GM18507 (cell line): ENCODE measurements around the gene CPN1.
"Not testable (repeated sequence)": the region's sequence is repeated elsewhere in the genome, so short reads cannot be mapped to it uniquely, and the experiment has no call there.

Experiments
- DNase-seq: peaks from one replicate; pipeline ENCODE4 v3.0.0; 2011; ENCODE audit warnings: low read depth; ENCODE audit not compliant: insufficient read length; ENCODE audit errors: extremely low spot score
- FAIRE-seq: peaks from 2 replicates; lab custom pipeline; 2011; peaks lifted over from hg19 to GRCh38; lab: Jason Lieb, UNC

CPN1 gene

DNA sequence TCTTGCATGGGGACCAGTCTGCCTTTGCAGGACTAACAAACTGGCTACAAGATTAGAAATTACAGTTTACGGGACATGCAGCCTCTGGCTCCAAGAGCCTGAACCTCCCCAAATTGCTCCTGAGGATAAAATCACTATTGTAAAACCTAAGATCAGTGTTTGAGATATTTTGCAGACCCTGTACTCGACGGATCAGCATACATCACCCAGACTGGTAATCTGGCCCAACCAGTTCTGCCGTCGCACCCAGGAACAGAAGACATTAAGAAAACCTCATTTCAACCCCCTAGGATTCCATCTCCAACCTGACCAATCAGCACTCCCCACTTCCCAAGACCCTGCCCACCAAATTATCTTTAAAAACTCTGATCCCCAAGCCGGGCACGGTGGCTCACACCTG, 44.8 kb downstream of the CPN1 start:
- FAIRE-seq, result no peak
- no peak for DNase-seq

DNA sequence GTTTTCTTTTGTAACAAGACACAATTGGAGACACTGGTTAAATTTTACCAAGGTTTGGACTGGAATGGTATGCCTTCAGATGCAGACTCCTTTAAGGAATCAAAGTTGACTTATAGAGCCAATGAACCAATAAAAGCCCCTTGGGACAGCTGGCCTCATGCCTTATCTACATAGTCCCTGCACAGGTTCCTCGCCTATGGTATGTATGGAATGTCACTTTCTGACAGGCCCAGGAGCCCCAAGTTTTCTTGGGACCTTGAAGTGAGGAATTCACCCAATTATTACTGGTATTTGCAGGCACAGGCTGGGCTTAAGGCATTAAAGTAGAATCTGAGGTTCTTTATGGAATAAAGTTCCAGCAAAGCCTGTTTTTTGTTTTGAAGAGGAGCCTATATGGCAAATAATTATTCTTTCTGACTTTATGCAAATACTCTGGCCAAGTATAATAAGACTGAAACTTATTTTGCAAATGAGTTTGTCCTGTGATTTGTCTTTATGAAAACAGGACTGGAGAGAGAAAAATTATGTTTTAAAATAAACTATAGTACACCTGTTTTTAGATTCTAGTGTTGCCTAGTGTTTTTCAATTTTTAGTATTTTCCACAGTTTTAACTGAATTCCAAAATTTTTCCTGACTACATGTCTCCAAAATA, 47.8 kb downstream of the CPN1 start:
- DNase-seq (no peak), FAIRE-seq (peak; percentile 24)

GRCh38 chr10:100027416-100027815, 54.3 kb downstream of the CPN1 start:
- FAIRE-seq (no peak), DNase-seq (no peak)

DNA sequence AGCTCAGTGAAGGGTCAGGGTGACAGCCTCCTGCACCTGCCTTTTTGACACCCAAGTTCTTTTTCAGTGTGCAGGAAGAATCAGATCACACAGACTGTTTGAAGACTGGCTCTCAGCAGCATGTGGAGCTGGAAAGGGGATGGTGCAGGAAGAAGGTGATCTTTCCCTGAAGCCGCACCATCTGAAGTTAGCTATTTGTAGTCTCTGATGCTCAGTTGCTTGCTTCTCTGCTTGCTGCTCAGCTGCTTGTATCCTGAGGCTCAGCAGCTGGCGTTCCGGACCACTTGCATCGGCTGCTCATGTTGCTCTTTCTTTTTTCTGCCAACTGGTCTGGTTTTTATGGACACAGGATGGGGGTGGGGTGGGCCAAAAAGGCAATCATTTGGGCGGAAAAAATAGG, 56.1 kb downstream of the CPN1 start:
- no peak for DNase-seq
- no peak for FAIRE-seq

- FAIRE-seq (no peak), DNase-seq (no peak)
These were observed 56.9 kb downstream of the CPN1 start for GRCh38 chr10:100024748-100025147.

- DNase-seq (no peak), FAIRE-seq (no peak)
These were observed 59.3 kb downstream of the CPN1 start for GRCh38 chr10:100022403-100022802.

DNA sequence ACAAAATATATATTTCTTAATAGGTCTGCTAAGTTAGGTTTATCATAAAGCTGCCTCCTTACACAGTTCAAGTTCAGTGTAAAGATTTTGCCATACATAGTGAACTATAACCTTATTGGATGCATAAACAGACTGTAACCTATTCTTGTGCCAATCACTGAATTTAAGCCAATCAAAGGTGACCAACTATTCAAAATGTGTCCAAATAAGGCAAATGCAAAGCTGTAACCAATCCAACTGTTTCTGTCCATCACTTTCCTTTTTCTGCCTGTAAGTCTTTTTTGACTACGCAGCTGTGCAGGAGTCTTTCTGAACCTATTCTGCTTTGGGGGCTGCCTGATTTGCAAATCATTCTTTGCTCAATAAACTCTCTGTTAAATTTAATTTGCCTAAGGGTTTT, 60.3 kb downstream of the CPN1 start:
- peak; percentile 83 for FAIRE-seq
- DNase-seq, result no peak

- no peak for DNase-seq
- FAIRE-seq, result no peak
These were observed 60.8 kb downstream of the CPN1 start for GRCh38 chr10:100020886-100021253.

DNA sequence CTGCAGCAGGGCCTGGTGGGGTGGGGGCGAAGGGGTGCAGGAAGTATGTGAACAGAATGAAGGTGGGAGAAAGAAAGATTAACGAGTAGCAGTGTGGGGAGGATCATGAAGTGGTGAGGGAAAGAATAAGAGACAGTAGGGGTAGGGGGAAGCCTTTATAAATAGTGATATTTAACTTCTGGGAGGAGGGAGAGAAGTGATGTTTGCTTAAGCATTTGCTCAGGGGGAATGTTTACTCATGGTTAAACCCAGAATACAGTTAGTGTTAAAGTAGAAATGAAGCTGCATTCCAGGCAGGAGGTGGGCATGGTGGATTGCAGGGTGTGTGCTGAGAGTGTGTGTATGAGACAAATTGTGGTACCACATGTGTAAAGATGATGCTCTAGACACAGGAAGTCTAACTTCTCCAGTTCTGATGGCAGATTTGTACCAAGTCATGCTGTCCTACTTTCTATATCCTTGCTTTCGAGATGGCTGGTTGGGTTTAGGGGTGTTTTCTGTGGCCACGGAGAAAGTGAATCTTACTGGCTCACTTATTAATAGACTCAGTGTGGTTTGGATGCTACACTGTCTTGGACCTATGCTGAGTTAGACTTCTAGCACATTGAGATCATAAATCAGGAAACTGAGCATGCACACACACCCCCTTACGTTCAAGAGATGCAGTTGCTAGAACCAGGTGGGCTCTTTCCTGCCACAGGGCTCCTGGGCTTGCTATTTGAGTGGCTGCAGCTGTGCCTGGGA, 61.4 kb downstream of the CPN1 start:
- peak; percentile 39 for DNase-seq
- FAIRE-seq, result peak; percentile 91

GRCh38 chr10:100019787-100020141, 61.9 kb downstream of the CPN1 start:
- FAIRE-seq, result no peak
- no peak for DNase-seq

GRCh38 chr10:100014071-100014762, 67.5 kb downstream of the CPN1 start:
- peak; percentile 95 for FAIRE-seq
- peak; percentile 32 for DNase-seq

DNA sequence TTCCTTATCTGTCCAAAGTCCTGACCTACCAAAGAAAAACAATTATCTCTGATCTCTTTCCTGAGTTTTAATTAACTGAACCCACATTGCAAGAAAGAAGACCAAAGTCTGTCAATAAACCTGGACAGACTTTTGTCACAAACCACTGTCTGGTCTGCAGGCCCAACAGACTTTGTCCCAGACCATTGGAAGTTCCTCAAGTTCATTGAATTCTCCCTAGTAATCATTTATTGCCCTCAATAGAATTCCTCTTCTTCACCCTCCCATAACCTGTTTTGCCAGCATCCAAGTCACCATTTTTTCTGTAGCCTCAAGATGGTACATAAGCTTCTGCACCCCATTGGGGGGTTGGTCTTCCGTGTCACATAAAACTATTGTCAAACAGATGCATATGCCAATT, 68.0 kb downstream of the CPN1 start:
- no peak for FAIRE-seq
- no peak for DNase-seq

DNA sequence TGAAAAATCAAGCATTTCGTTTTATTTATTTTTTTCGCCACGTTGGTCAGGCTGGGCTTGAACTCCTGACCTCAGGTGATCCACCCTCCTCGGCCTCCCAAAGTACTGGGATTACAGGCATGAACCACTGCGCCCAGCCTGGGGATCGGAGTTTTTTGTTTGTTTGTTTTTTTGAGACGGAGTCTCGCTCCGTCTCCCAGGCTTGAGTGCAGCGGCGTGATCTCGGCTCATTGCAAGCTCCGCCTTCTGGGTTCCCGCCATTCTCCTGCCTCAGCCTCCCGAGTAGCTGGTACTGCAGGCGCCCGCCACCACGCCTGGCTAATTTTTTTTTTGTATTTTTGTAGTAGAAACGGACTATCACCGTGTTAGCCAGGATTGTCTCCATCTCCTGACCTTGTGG, 69.8 kb downstream of the CPN1 start:
- DNase-seq, FAIRE-seq: not testable (repeated sequence)

DNA sequence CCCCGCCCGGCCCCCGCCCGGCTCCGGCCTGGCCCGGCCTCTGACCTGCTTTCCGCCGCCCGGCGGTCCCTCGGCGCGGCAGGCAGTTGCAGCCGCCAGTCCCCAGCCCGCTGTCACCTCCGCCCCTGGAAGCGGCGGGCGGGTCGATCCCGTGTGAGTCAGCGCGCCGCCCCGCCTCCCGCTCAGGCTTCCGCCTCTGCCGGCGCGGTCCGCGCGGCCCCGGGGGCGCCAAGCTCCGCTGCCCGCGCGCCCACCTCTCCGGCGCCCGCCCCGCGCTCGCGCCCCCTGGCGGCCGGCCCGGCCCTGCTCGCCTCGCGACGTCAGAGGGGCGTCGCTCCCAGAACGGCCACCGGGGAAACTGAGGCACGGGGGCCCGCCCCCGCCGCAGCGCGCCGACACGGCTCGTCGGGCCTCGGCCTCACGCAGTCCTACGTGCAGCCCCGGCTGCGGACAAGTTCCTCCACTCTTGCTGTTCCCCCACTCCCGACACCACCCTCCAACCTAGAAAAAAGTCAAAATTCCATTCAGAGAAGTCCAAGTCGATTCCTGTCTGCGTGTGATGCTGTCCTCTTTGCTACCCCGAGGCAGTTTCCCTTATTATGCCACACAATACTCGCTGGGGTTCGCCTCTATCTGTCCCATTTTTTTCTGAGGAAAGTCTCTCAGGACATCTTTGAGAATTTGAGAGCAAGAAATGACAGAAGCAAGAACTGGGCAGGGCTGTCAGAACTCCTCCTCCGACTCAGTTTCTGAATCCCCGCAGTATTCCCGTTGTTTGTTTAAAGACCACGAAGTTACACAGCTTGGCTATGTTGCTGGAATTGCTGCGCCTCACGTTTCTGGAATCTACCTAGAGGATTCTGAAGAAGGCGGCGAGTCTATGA, 71.6 kb downstream of the CPN1 start, which contains the start of gene DNMBP:
DNMBP (minus strand) TSS at position 155 of the 884 bp plus-strand sequence. CDS start 37,823 bp downstream, outside the sequence.
- peak; percentile 49 for FAIRE-seq

GRCh38 chr10:100009283-100009792, 72.3 kb downstream of the CPN1 start:
- peak; percentile 30 for DNase-seq
- no peak for FAIRE-seq

More for the DNA sequence above, 71.6 kb downstream of the CPN1 start, which contains the start of gene DNMBP:
- DNase-seq, result peak; percentile 77

- FAIRE-seq, result no peak
- DNase-seq, result no peak
These were observed 72.9 kb downstream of the CPN1 start for GRCh38 chr10:100008708-100009282.

GRCh38 chr10:100008142-100008522, 73.5 kb downstream of the CPN1 start:
- FAIRE-seq, result no peak

GRCh38 chr10:100007231-100008141, 74.2 kb downstream of the CPN1 start:
- FAIRE-seq (no peak), DNase-seq (no peak)

More at GRCh38 chr10:100008142-100008522, 73.5 kb downstream of the CPN1 start:
- DNase-seq, result no peak
